Liver (tissue), 9 donors: ENCODE data around the gene CAST. TPM values are rescaled to one million over a fixed set of nuclear protein-coding genes. Genes with fewer than 3 reads are reported as not detected.

Experiments
- DNase-seq: peaks from one replicate; pipeline ENCODE4 v3.0.0-alpha.2; 2017; ENCODE audit warnings: low spot score
- H3K27ac ChIP-seq, 2 donors: one replicate each; pipeline ENCODE4 v1.7.0; 2013; ENCODE audit warnings: inconsistent platforms in 2 of 2, low read length in 2 of 2, control low read depth in 1 of 2, low read depth in 1 of 2, mild to moderate bottlenecking in 1 of 2
- H3K27me3 ChIP-seq, 4 donors: one replicate each; pipeline versions ENCODE4 v1.6.1 to v1.7.0; 2013; ENCODE audit warnings: low read length in 3 of 4, inconsistent platforms in 1 of 4, mild to moderate bottlenecking in 1 of 4, moderate library complexity in 1 of 4; ENCODE audit not compliant: control insufficient read depth in 4 of 4, insufficient read depth in 4 of 4
- H3K36me3 ChIP-seq, 4 donors: one replicate each; pipeline versions ENCODE4 v1.6.1 to v1.7.0; 2013; ENCODE audit warnings: low read length in 3 of 4, mild to moderate bottlenecking in 3 of 4, low read depth in 1 of 4, moderate library complexity in 1 of 4; ENCODE audit not compliant: control insufficient read depth in 4 of 4, insufficient read depth in 3 of 4
- H3K4me1 ChIP-seq, 4 donors: one replicate each; pipeline versions ENCODE4 v1.6.1 to v1.7.0; 2013; ENCODE audit warnings: low read length in 3 of 4, mild to moderate bottlenecking in 3 of 4, moderate library complexity in 1 of 4; ENCODE audit not compliant: control insufficient read depth in 4 of 4, insufficient read depth in 4 of 4
- H3K4me3 ChIP-seq, 3 donors: one replicate each; pipeline versions ENCODE4 v1.6.1 to v1.7.0; 2013; ENCODE audit warnings: low read length in 3 of 3, control low read depth in 1 of 3, low read depth in 1 of 3, mild to moderate bottlenecking in 1 of 3
- H3K9ac ChIP-seq, 2 donors: one replicate each; pipeline ENCODE4 v1.7.0; 2013; ENCODE audit warnings: low read length in 2 of 2, mild to moderate bottlenecking in 2 of 2, moderate library complexity in 2 of 2, control low read depth in 1 of 2, low read depth in 1 of 2
- H3K9me3 ChIP-seq, 4 donors: one replicate each; pipeline versions ENCODE4 v1.6.1 to v1.7.0; 2013; ENCODE audit warnings: low read length in 3 of 4; ENCODE audit not compliant: control insufficient read depth in 4 of 4
- ATF3 ChIP-seq: IDR thresholded peaks from 2 replicates; pipeline ENCODE4 v1.6.1; 2016; ENCODE audit warnings: antibody characterized with exemption
- CTCF ChIP-seq: fragments of 150-350 bp; IDR thresholded peaks from 2 replicates; pipeline ENCODE4 v1.5.1; 2017; ENCODE audit warnings: improper control_type of control experiment, low read depth, low read length; ENCODE audit not compliant: missing input control
- EGR1 ChIP-seq, 2 donors: IDR thresholded peaks; 2 replicates each; pipeline ENCODE4 v1.6.1; 2016 to 2018; ENCODE audit warnings: antibody characterized with exemption in 2 of 2, low read depth in 2 of 2
- FOXA1 ChIP-seq: IDR thresholded peaks from 2 replicates; pipeline ENCODE4 v1.6.1; 2016; ENCODE audit warnings: antibody characterized with exemption
- FOXA2 ChIP-seq: IDR thresholded peaks from 2 replicates; pipeline ENCODE4 v1.6.1; 2016; ENCODE audit warnings: antibody characterized with exemption
- GABPA ChIP-seq, 2 donors: IDR thresholded peaks in 1 of 2; conservative IDR thresholded peaks in 1 of 2; 2 replicates each; pipeline ENCODE4 v1.6.1; 2016; ENCODE audit warnings: antibody characterized with exemption in 2 of 2, mild to moderate bottlenecking in 1 of 2, moderate library complexity in 1 of 2
- HNF4A ChIP-seq, 2 donors: conservative IDR thresholded peaks; 2 replicates each; pipeline ENCODE4 v1.6.1; 2016; ENCODE audit warnings: antibody characterized with exemption in 2 of 2, mild to moderate bottlenecking in 2 of 2
- HNF4G ChIP-seq: IDR thresholded peaks from 2 replicates; pipeline ENCODE4 v1.6.1; 2016; ENCODE audit warnings: antibody characterized with exemption
- JUND ChIP-seq, 2 donors: IDR thresholded peaks; 2 replicates each; pipeline ENCODE4 v1.6.1; 2016; ENCODE audit warnings: antibody characterized with exemption in 2 of 2
- RAD21 ChIP-seq, 2 donors: IDR thresholded peaks; 2 replicates each; pipeline ENCODE4 v1.6.1; 2016; ENCODE audit warnings: antibody characterized with exemption in 2 of 2, mild to moderate bottlenecking in 2 of 2
- RXRA ChIP-seq, 2 donors: IDR thresholded peaks; 2 replicates each; pipeline ENCODE4 v1.6.1; 2017 to 2018; ENCODE audit warnings: antibody characterized with exemption in 2 of 2, mild to moderate bottlenecking in 1 of 2
- SP1 ChIP-seq: IDR thresholded peaks from 2 replicates; pipeline ENCODE4 v1.6.1; 2018; ENCODE audit warnings: antibody characterized with exemption, mild to moderate bottlenecking
- TAF1 ChIP-seq: conservative IDR thresholded peaks from 2 replicates; pipeline ENCODE4 v1.6.1; 2016; ENCODE audit warnings: antibody characterized with exemption, mild to moderate bottlenecking
- YY1 ChIP-seq: IDR thresholded peaks from 2 replicates; pipeline ENCODE4 v1.6.1; 2016; ENCODE audit warnings: antibody characterized with exemption, mild to moderate bottlenecking
- WGBS: extraction: QIAGEN DNeasy Blood & Tissue Kit; methylation state at CpG from one replicate; pipeline ENCODE4 v1.1.7; 2013; 5-methylcytosine and 5-hydroxymethylcytosine counted together
- polyA plus RNA-seq, 2 donors: library from polyadenylated mRNA; stranded (reverse) in 1 of 2; unstranded in 1 of 2; fragments of 200-250 nt in 1 of 2; fragments of >200 nt in 1 of 2; fragmentation: Nextera tagmentation in 1 of 2; extraction: Ambion mirVana in 1 of 2; gene quantifications; one replicate each; pipeline versions ENCODE4 v1.2.1 to v1.2.3, GENCODE V29; 2013 to 2015
- total RNA-seq, 2 donors: library from RNA; depleted of rRNA; stranded (reverse); fragments of >200 nt; gene quantifications; one replicate each; pipeline ENCODE4 v1.2.3, GENCODE V29; 2014
- TF ChIP-seq, protein P1 (sequence below): IDR thresholded peaks from 2 replicates; pipeline ENCODE4 v1.6.1; 2016; ENCODE audit warnings: antibody characterized with exemption
- TF ChIP-seq, protein P2 (sequence below): IDR thresholded peaks from 2 replicates; pipeline ENCODE4 v1.6.1; 2016; ENCODE audit warnings: antibody characterized with exemption
- donor health status: healthy.
- donor health status: healthy.
- donor health status: healthy.
- donor health status: healthy.
- donor health status: healthy.

Gene CAST
- total and polyA plus RNA-seq, 4 donors = 43.3 to 126 (median 81.0) TPM

DNA sequence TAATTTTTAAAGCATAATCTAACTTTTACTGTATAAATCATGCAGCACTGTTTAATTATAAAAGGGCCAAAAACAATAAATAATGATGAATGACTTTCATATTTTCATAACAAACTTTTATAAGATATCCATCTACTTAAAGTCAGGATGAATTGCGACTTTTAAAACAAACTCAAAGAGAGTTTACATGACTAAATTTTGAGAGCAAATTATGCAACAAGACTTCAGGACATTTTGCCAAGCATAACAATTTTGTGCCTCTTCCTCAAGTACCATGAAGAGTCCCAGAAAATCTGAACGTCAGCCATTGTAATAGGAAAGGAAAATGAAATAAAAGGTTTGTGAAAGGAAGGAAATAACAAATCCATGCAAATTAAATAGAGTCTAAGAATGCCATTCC lies 121.2 kb downstream of the CAST start:
- Histone ChIP-seq H3K4me1 (peaks cover 0 to 10% (median 5%) of the 10 kb centered on the region in 4 donors), H3K9me3 (no peaks in the 10 kb centered on the region), H3K9ac (no peak overlapping the region), H3K27ac (no peak overlapping the region), H3K27me3 (no peaks in the 10 kb centered on the region), H3K4me3 (no peak overlapping the region), H3K36me3 (peaks cover 7 to 67% (median 39%) of the 10 kb centered on the region in 4 donors)
- no peak for TF ChIP-seq FOXA2
- TF ChIP-seq JUND (IDR thresholded peaks at IDR 0.05) = no peak
- no peak for TF ChIP-seq HNF4A (conservative IDR thresholded peaks at IDR 0.05)
- WGBS = 92% methylated on average over 2 of the region's 2 CpGs
- DNase-seq = no peak

GRCh38 chr5:96785326-96786109 lies 123.3 kb downstream of the CAST start:
- TF ChIP-seq EGR1 (IDR thresholded peaks at IDR 0.05; ENCODE audit: low read depth in 2 of 2) = no peak
- no peak for TF ChIP-seq TAF1
- no peak for TF ChIP-seq RAD21 (IDR thresholded peaks at IDR 0.05)
- no peak for TF ChIP-seq CTCF
- TF ChIP-seq FOXA1 = no peak
- no peak for TF ChIP-seq ATF3
- no peak for TF ChIP-seq YY1
- TF ChIP-seq, protein P1, sequence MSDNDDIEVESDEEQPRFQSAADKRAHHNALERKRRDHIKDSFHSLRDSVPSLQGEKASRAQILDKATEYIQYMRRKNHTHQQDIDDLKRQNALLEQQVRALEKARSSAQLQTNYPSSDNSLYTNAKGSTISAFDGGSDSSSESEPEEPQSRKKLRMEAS = no peak
- no peak for TF ChIP-seq HNF4A (conservative IDR thresholded peaks at IDR 0.05)
- TF ChIP-seq SP1 = no peak
- no peak for TF ChIP-seq HNF4G
- no peak for TF ChIP-seq JUND (IDR thresholded peaks at IDR 0.05)
- TF ChIP-seq, protein P2, sequence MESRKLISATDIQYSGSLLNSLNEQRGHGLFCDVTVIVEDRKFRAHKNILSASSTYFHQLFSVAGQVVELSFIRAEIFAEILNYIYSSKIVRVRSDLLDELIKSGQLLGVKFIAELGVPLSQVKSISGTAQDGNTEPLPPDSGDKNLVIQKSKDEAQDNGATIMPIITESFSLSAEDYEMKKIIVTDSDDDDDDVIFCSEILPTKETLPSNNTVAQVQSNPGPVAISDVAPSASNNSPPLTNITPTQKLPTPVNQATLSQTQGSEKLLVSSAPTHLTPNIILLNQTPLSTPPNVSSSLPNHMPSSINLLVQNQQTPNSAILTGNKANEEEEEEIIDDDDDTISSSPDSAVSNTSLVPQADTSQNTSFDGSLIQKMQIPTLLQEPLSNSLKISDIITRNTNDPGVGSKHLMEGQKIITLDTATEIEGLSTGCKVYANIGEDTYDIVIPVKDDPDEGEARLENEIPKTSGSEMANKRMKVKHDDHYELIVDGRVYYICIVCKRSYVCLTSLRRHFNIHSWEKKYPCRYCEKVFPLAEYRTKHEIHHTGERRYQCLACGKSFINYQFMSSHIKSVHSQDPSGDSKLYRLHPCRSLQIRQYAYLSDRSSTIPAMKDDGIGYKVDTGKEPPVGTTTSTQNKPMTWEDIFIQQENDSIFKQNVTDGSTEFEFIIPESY = no peak
- no peak for TF ChIP-seq RXRA (IDR thresholded peaks at IDR 0.05)
- TF ChIP-seq GABPA (IDR thresholded peaks at IDR 0.05 in 1 of 2, conservative IDR thresholded peaks at IDR 0.05 in 1 of 2) = no peak
- Histone ChIP-seq H3K4me1 (peaks cover 0 to 10% (median 5%) of the 10 kb centered on the region in 4 donors), H3K9ac (no peak overlapping the region), H3K9me3 (no peaks in the 10 kb centered on the region), H3K36me3 (peaks cover 1 to 71% (median 38%) of the 10 kb centered on the region in 4 donors), H3K27ac (no peak overlapping the region), H3K4me3 (no peak overlapping the region), H3K27me3 (no peaks in the 10 kb centered on the region)
- WGBS = 92% methylated on average over 14 of the region's 14 CpGs
- no peak for DNase-seq
